ENCODE data around the gene TERT. TPM values are rescaled to one million over a fixed set of nuclear protein-coding genes. Genes with fewer than 3 reads are reported as not detected.

TERT gene
- total RNA-seq, 1 experiment from 2014 or later, result 0.80 TPM

DNA sequence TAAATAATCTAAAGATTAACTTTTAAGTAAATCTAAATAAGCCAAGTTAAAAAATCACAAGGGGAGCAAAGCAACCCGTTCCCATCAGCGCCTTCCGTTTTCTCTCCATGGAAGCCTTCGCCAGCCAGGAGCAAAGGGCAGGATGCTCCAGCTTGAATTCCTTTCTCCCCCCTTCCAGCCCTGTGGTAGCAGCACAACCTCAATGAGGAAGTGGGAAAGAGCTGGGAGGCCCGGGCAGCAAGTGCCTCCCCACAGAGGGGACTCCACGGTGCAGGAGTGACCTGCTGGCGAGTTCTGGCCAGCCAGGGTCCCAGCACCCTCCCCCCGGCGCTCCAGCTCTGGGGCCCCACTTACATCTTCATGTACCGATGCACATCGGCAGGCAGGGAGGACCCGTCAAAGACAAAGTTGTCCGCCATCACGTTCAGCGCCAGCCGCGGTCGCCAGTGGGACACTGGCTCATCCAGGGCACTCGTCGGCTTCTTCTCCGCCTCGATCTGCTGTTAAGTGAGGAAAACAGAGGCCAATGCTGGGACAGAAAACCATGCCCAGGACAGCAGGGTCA, 43.7 kb upstream of the TERT start:
- peaks cover 58% of the 10 kb centered on the region for H3K36me3 ChIP-seq (ENCODE audit: low read depth, low read length)
- H3K79me2 ChIP-seq (ENCODE audit: low read length), result peaks cover 38% of the 10 kb centered on the region
- BruUV-seq (replicated peaks), result no TSS peak
- ChIA-PET CTCF (no interaction called here), POLR2A (ENCODE audit: unreplicated experiment) (no interaction called here)
- H3K9ac ChIP-seq (ENCODE audit: low read length), result no peak overlapping the region
- no peak overlapping the region for H2AFZ ChIP-seq (ENCODE audit: low read length)
- H3K4me1 ChIP-seq (ENCODE audit: insufficient read depth, low read length), result peaks cover 7% of the 10 kb centered on the region
- no peak for ATAC-seq
- intact Hi-C loops (cut with micrococcal nuclease), result no loop called here
- no peaks in the 10 kb centered on the region for H3K27me3 ChIP-seq (ENCODE audit: low read length)
- no peak overlapping the region for H3K4me3 ChIP-seq (ENCODE audit: low read length)
- H3K27ac ChIP-seq (ENCODE audit: low read length), result no peak overlapping the region
- no peaks in the 10 kb centered on the region for H3K9me3 ChIP-seq (ENCODE audit: low read length)
- TF ChIP-seq EZH2 (IDR thresholded peaks at IDR 0.05; ENCODE audit: low read length, unreplicated experiment) (no peak), EZH2phosphoT487 (IDR thresholded peaks at IDR 0.05; ENCODE audit: borderline replicate concordance, low read length) (no peak)
- TF ChIP-seq, protein P1, sequence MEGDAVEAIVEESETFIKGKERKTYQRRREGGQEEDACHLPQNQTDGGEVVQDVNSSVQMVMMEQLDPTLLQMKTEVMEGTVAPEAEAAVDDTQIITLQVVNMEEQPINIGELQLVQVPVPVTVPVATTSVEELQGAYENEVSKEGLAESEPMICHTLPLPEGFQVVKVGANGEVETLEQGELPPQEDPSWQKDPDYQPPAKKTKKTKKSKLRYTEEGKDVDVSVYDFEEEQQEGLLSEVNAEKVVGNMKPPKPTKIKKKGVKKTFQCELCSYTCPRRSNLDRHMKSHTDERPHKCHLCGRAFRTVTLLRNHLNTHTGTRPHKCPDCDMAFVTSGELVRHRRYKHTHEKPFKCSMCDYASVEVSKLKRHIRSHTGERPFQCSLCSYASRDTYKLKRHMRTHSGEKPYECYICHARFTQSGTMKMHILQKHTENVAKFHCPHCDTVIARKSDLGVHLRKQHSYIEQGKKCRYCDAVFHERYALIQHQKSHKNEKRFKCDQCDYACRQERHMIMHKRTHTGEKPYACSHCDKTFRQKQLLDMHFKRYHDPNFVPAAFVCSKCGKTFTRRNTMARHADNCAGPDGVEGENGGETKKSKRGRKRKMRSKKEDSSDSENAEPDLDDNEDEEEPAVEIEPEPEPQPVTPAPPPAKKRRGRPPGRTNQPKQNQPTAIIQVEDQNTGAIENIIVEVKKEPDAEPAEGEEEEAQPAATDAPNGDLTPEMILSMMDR (conservative IDR thresholded peaks at IDR 0.05; ENCODE audit: low read depth, low read length), result no peak
- no peak for DNase-seq
- no peaks in the 10 kb centered on the region for H3F3A ChIP-seq (ENCODE audit: low read length, unreplicated experiment)
- H3K4me2 ChIP-seq (ENCODE audit: low read length), result no peak overlapping the region
- H3K9me2 ChIP-seq (replicated peaks; ENCODE audit: low read length), result no peaks in the 10 kb centered on the region
- peaks cover 8% of the 10 kb centered on the region; the same call in 1 of the 2 replicates for H4K20me1 ChIP-seq (ENCODE audit: low read length)

DNA sequence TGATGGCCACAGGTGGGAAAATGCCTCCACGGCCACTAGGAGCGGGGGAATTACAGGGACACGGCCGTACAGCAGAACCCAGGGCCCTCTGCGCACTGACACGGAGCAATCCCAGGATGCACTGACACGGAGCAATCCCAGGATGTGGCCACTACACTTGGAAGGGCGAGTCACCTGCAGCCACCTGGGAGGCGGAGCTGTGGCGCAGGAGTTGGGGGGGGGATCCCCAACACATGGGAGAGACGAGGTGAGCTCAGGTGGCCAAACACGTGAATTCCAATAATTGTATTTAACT, 43.3 kb upstream of the TERT start:
- Histone ChIP-seq H3K9ac (ENCODE audit: low read length) (no peak overlapping the region), H3K9me3 (ENCODE audit: low read length) (no peaks in the 10 kb centered on the region), H3K9me2 (replicated peaks; ENCODE audit: low read length) (no peaks in the 10 kb centered on the region), H3K27me3 (ENCODE audit: low read length) (no peaks in the 10 kb centered on the region), H4K20me1 (ENCODE audit: low read length) (peaks cover 8% of the 10 kb centered on the region; the same call in 1 of the 2 replicates), H3K4me3 (ENCODE audit: low read length) (no peak overlapping the region), H2AFZ (ENCODE audit: low read length) (no peak overlapping the region), H3K36me3 (ENCODE audit: low read depth, low read length) (peaks cover 58% of the 10 kb centered on the region), H3K4me2 (ENCODE audit: low read length) (no peak overlapping the region), H3K27ac (ENCODE audit: low read length) (no peak overlapping the region), H3K4me1 (ENCODE audit: insufficient read depth, low read length) (peaks cover 2% of the 10 kb centered on the region), H3K79me2 (ENCODE audit: low read length) (peaks cover 33% of the 10 kb centered on the region), H3F3A (ENCODE audit: low read length, unreplicated experiment) (no peaks in the 10 kb centered on the region)
- ChIA-PET CTCF (no interaction called here), POLR2A (ENCODE audit: unreplicated experiment) (no interaction called here)
- BruUV-seq (replicated peaks), result no TSS peak
- TF ChIP-seq EZH2phosphoT487 (IDR thresholded peaks at IDR 0.05; ENCODE audit: borderline replicate concordance, low read length) (no peak), EZH2 (IDR thresholded peaks at IDR 0.05; ENCODE audit: low read length, unreplicated experiment) (no peak)
- TF ChIP-seq, protein P1 (conservative IDR thresholded peaks at IDR 0.05; ENCODE audit: low read depth, low read length), result no peak
- no peak for DNase-seq
- no peak for ATAC-seq
- intact Hi-C loops (cut with micrococcal nuclease), result no loop called here

DNA sequence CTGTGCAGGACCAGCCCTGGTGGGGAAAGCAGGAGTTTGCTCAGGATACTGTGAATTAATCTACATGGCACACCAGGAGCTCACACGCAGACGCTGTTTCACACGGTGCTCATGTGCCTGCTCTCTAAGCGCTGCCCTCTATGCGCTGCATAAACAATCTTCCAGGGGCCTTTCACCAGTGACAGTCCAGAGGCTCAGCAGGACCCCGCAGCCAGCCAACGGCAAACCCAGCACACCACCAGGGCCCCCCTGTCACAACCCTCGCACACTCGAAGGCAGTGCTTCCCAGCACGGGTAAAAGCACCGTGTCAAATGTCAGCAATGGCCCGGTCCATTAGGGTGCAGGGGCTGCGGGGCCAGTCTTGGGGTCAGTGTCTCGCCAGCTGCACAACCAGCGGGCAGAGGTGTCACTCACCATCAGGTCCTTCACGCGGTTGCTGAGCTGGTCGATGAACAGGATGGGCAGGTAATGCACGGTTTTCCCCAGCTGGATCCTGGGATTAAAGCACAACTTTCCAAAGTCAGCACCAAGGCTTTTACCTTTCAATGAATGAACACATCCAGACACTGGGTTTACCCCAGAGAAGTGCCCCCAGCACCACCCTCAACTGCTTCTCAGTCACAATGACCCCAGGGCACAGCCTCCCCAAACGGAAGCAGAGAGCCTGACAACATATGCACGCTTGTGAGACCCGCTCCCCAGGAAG, 42.8 kb upstream of the TERT start:
- CTCF ChIA-PET, result no interaction called here
- POLR2A ChIA-PET (ENCODE audit: unreplicated experiment), result no interaction called here
- no peak overlapping the region for H3K27ac ChIP-seq (ENCODE audit: low read length)
- H2AFZ ChIP-seq (ENCODE audit: low read length), result no peak overlapping the region
- peaks cover 8% of the 10 kb centered on the region; the same call in 1 of the 2 replicates for H4K20me1 ChIP-seq (ENCODE audit: low read length)
- H3K4me3 ChIP-seq (ENCODE audit: low read length), result no peak overlapping the region
- DNase-seq, result no peak
- BruUV-seq (replicated peaks), result no TSS peak
- no peaks in the 10 kb centered on the region for H3K4me1 ChIP-seq (ENCODE audit: insufficient read depth, low read length)
- H3K36me3 ChIP-seq (ENCODE audit: low read depth, low read length), result peaks cover 57% of the 10 kb centered on the region
- TF ChIP-seq EZH2 (IDR thresholded peaks at IDR 0.05; ENCODE audit: low read length, unreplicated experiment) (no peak), EZH2phosphoT487 (IDR thresholded peaks at IDR 0.05; ENCODE audit: borderline replicate concordance, low read length) (no peak)
- TF ChIP-seq, protein P1 (conservative IDR thresholded peaks at IDR 0.05; ENCODE audit: low read depth, low read length), result no peak
- H3K9me2 ChIP-seq (replicated peaks; ENCODE audit: low read length), result no peaks in the 10 kb centered on the region
- H3F3A ChIP-seq (ENCODE audit: low read length, unreplicated experiment), result no peaks in the 10 kb centered on the region
- no peaks in the 10 kb centered on the region for H3K27me3 ChIP-seq (ENCODE audit: low read length)
- H3K9ac ChIP-seq (ENCODE audit: low read length), result no peak overlapping the region
- no peak for ATAC-seq
- H3K4me2 ChIP-seq (ENCODE audit: low read length), result no peak overlapping the region
- H3K9me3 ChIP-seq (ENCODE audit: low read length), result no peaks in the 10 kb centered on the region
- peaks cover 28% of the 10 kb centered on the region; the same call in 1 of the 2 replicates for H3K79me2 ChIP-seq (ENCODE audit: low read length)
- intact Hi-C loops (cut with micrococcal nuclease), result no loop called here

All from PC-3 (cell line).